Fibroblast of skin of back (primary cell): ENCODE results near the gene PINK1.
"Not testable (repeated sequence)": the region's sequence is repeated elsewhere in the genome, so short reads cannot be mapped to it uniquely, and the experiment has no call there.

ENCODE experiments used
- DNase-seq: peaks from one replicate; pipeline ENCODE4 v3.0.0-alpha.2; 2013

PINK1 gene

DNA sequence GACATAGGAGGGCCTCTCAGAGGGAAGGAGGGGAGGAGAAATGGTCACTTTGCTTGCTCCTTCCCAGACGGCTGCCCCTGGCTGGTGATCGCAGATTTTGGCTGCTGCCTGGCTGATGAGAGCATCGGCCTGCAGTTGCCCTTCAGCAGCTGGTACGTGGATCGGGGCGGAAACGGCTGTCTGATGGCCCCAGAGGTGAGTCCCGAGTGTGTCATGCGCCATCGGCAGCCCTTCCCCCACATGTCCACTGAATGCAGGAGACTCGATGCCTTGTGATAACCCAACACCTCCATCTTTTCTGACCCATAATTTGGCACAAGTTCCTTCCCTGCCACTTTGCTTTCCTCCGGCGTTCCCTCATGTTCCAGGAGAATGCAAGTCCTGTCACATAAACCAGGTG lies 15.2 kb downstream of the PINK1 start:
- DNase-seq = no peak

DNA sequence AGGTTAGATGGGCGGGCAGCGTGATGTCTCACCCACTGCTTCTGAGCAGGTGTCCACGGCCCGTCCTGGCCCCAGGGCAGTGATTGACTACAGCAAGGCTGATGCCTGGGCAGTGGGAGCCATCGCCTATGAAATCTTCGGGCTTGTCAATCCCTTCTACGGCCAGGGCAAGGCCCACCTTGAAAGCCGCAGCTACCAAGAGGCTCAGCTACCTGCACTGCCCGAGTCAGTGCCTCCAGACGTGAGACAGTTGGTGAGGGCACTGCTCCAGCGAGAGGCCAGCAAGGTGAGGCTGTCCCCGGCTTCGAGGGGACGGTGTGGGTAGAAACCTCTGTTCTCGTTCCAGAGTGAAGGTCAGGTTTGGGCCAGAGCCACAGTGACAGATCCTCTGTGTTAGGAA lies 15.7 kb downstream of the PINK1 start:
- DNase-seq = no peak

DNA sequence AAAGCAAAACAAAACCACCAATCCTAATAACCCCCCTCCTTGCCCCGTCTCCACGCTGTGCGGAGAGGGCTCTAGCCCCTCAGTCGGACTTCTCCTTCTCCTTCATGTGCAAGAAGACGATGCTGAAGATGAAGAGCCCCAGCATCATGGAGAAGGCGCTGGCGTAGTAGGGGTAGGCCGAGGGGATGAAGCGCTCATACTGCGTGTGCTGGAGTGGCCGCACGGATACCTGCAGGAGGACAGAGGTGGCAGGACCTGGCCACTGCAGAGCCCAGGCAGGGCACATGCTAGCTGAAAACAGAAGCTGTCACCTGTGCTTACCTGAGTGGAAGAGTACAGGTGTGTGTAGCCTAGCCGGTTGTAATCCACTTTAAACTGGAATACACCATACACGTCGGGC lies 19.0 kb downstream of the PINK1 start:
- DNase-seq = no peak

DNA sequence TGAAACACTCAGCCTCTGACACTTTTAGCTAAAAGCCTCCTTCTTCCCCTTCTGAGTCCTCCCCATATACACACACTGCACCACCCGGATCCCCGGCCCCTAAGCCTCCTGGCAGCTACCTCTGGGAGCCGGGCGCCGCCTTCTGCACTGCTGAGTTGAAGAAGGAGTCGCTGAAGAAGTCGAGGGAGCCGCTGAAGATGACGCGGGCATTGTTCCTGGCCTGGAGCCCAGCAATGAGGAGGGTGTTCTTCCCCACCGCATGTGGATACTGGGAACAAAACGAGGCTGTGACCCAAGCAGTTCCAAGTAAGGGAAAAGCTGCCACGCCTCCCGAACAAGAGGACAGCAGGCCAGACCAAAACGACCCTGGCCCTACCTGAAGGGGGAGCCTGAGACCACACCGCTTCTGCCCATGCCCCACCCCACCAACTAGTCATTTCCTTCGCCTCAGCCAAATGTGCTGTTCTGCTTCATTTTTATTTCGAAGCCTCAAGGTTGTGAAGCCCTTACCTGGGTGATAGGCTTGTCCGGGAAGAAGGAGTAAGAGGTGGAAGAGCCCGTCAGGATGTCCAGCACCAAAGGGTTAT lies 20.9 kb downstream of the PINK1 start:
- no peak for DNase-seq

DNA sequence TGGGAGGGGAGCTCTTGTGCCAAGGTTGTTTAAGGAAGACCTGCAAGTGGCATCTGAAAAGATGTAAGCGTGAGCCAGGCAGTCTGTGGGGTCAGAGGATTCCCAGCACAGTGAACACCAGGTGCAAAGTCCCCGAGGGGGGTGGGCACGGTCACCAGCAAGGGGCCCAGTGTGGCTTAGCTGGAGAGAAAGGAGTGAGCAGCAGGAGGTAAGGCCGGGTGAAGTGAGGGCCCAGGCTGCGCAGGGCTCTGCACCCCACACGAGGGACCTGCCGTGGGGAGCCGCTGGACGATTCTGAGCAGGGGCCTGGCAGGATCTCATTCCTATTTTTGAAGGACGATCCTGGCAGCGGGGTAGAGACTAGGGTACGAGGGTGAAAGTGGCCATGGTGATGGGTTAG lies 23.8 kb downstream of the PINK1 start:
- DNase-seq = no peak

DNA sequence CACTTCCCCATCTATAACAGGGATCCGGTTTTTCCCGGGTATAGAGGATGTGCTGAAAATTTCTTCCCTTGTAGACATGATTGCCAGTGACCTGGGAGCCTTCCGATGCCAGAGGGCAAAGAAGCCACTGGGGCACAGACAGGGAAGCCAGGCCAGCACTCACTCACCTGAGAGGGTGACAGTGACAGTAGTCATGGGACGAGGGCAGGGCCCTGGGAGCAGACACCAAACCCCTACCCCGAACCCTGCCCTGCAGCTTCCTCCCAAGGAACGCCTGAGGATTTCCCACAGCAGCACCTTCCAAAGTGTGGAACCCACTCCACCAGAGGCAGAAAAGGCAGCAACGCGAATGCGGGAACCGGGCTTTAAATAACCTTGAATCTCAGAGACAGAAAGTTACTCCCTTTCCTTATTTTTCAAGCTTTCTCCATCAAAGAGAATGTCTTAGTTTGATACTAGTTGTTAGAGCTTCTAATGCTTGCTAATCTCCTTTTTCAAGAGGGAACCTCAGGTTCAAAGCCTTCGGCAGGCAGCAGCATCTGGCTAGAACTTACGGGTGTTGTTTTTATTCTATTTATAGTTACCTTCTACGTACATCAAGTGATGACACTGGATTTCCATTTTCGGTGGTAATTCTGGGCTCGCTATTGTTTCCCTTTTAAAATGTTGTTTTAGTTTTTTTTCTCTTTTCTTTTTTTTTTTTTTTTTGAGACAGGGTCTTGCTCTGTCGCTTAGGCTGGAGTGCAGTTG lies 25.1 kb downstream of the PINK1 start:
- DNase-seq = no peak

DNA sequence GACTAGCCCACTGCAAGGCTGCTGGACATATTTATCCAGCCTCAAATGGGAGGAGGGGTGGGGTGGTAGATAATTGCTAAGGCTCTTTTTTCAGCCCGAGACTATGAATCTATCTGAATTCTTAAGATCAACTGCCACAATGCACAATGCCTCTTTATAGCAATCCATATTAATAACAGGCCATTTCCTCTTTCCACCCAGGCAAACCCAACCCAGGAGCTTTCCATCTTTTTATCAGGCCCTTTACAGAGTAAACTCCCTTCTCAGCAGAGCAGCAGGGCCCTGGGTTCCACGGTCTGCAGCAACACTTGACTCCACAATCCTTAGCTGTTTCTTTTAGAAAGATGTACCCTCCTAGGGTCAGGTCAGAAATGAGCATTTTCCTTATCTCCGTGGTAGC lies 27.1 kb downstream of the PINK1 start:
- no peak for DNase-seq

DNA sequence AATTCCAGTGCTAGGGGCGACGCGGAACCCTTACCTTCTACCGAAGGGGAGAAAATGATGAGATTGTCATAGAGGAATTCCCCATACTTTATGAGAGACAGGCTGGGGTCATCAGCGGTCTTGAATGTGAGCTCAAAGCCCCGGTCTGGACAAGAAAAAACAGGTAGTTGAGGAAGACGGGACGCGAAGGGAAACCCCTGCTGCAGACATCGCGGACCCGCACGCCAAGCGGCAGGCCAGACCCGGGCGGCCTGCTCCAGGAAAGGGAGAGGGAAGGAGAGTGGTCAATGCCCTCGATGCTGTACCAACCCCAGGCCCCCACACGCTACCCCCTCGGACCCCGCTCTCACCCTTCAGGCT lies 27.6 kb downstream of the PINK1 start:
- no peak for DNase-seq

DNA sequence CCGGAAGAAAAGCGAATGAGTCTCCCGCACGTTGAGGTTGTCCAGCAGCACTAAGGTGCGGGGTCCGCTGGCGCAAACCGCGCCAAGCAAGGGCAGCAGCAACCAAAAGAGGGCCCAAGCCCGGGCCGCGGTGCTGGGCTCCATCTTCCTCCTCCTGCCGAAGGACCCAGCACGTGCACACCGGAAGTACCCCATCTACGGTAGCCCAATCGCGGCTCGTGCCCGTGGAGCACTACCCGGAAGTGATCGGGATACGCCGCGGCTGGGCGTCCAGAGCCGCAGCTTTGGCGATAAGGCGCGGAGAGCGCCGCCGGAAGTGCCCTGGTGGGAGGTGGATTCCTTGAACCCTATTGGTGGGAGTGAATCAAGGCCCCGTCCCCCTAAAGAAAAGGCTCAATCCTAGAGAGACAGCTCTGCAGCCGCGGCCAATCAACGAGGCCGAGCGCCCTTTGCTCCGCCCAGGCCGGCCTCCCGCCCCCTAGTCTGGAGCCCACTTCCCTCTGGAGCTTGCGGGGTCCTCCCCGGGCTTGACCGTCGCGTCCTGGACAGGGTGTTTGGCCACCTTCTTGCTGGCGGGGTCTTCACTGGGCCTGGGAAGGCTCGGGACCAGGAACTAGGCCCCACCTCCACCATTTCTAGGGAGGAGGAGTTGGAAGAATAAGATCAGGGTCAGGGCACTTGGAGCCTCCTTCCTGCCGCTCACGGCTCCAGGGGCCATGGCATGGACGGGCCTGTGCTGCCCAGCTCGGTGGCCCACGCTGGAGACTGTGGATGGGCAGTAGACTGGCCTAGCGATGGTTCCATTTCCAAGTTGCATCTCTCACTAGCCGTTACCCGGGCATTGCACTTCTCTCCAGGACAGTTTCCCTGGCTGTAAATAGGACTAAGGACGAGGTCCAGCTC lies 28.2 kb downstream of the PINK1 start, which contains the start of gene DDOST:
DDOST (minus strand) TSS at position 163 of the 903 bp plus-strand sequence; CDS start at position 144, 19 bp downstream.
- DNase-seq = peak; percentile 99

DNA sequence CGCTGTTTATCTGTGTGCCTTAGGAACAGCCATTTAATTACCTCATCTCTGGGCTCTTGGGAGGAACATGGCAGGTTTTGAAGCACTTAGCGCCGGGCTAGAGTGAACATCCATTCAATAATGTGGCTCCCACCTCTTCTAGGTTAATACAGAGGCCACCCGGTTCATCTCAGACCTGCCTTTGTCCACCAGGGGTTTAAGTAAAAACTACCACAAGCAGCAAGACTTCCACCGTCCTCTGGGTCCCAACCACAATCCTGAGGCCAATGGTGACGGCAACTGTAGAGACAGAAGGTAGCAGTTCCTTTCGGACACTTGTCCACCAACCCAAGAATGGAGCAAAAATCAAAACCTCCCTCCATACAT lies 28.8 kb downstream of the PINK1 start:
- DNase-seq = no peak

DNA sequence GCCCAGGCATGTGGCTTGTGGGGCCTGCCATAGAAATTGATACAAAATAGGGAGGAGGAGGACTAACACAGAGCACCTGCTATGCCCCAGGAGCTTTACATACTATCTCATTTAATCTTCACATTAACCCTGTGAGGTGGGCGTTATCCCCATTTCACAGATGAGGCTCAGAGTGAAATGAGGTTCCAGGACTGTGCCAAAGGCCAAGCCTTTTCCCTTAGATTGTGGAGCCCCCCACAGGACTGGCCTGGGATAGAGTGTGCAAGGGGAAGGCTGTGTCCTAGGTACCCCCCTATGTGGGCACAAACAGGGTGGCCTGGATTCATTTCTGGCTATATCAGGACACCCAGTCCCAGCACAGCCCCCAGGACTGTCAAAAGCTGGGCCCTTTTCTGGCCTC lies 30.1 kb downstream of the PINK1 start:
- no peak for DNase-seq

DNA sequence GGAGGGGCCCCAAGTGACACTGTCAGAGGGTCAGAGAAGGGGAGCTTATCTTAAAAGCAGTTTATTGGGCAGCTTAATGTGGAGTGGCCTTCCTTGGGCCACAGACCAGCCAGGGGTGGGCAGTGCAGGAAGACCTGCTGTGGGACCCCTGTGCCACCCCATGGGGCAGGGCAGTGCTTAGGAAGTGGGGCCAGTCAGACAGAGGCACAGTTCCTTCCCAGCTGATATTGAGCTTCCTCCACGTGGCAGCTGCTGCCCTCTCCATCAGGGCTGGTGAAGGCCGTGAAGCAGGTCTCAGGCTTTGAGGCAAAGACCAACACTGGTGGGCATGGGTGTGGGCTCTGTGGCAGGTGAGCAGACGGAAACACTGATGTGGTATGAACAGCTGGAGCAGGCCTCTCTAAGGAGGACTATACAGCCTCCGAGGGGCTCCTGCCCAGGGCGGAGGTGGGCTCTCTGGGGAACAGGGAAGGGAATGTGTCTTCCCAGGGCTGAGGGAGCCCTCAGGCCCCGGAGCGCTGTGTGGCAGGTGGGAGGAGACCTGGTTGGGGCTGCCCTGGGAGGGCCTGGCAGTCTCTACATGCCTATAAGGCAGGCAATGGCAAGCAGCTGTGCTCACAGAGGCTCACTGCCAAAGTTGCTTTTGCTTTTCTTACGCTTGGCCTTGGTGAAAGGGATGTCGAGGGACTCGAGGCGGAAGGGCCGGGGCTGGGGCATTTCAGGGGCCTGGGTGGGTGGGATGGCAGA lies 30.9 kb downstream of the PINK1 start:
- no peak for DNase-seq

DNA sequence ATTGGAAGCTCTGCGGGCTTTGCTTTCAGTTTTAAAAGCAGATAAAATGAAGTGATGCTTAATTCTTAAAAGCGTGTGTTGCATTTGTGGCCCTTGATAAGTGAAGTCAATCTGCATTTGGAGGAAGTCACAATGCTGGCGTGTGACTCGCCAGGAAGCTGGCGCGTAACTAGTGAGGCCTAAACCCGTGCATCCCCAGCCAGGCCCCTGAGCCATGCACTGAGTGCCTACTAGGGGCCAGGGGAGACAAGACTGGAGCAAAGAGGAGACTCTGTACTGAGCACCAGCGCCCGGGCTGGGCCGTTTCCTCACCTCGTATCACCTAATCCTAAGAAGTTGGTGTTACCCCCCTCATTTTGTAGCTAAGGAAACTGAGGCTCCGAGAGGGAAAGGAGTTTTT lies 32.5 kb downstream of the PINK1 start:
- DNase-seq = no peak

DNA sequence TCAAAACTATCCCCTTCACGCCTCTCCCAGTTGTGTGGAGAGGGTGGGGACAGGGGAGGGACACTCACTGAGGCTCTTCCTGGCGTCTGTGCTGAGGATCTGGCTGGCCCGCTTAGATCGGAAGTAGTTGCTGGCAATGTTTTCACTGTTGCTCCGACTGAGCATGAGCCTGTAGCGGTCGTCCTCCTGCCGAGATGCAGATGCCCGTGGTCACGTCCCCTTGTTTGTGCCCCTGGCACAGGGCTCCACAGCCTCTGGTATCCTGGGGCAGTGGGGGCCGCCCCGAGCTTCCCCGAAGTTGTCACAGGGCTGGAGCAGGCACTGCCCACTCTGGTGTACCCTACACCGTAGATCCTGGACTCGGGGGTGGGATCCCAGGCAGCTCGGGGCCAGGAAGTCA lies 32.9 kb downstream of the PINK1 start:
- no peak for DNase-seq

DNA sequence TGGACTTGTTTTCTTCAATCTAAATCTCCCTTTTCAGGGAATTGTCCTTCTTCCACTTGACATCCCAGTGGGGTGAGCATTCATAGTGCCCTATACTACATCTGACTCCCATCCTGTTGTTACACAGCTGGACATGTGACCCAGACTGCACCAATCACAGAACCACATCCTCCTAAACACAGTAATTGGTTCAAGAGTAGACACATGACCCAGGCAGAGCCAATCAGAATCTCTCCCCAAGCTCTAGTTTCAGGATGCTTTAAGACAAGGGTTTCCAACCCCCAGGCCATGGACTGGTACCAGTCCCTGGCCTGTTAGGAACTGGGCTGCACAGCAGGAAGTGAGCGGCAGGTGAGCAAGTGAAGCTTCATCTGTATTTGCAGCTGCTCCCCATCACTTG lies 33.5 kb downstream of the PINK1 start:
- peak; percentile 38 for DNase-seq

DNA sequence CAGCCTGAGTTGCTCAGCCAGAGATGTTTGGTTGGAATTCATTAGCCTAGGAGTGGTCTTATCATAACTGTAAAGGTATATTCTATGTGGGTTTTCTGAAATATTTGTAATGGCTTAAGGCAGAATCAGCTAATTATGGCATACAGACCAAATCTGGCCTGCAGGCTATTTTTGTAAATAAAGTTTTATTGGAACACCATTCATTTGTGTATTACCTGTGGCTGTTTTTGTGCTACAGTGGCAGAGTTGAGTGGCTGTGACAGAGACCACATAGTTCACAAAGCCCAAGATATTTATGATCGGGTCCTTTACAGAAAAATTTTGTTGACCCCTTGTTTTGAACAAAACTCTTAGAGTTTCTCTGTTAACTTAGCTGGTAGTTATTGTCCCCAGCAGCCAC lies 35.3 kb downstream of the PINK1 start:
- no peak for DNase-seq

DNA sequence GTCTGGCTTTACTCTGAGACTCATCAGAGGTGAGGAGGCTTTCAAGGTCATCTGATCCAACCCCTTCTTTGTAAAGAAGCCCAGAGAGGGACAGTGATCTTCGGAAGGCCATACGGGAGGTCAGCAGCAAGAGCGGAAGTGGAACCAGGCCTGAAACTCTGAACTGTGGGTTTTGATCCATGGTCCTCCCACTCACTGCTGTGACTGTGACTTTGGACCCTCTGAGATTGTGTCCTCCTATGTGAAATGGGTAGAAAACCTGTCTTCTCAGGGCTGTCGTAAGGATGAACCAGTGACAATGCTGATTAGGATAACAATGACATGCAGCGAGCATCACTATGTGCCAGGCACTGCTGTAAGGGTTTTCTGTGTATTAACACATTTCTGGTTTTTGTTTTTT lies 37.7 kb downstream of the PINK1 start:
- DNase-seq = no peak

DNA sequence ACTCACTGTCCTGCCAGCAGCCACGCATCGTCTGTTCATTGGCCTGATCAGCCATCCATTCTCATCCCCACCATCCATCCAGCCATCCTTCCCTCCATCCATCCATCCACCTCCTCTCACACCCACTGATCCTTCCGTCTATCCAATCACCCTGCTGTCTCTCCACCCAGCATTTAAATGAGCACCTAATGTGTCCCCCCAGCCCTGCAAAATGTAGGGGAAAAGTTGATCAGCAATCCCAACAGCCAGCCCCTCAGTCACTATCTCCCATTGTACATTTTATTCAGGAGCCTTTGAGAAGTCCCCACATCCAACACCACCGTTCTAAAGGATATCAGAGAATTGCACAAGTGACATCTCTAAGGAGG lies 39.0 kb downstream of the PINK1 start:
- DNase-seq = no peak

DNA sequence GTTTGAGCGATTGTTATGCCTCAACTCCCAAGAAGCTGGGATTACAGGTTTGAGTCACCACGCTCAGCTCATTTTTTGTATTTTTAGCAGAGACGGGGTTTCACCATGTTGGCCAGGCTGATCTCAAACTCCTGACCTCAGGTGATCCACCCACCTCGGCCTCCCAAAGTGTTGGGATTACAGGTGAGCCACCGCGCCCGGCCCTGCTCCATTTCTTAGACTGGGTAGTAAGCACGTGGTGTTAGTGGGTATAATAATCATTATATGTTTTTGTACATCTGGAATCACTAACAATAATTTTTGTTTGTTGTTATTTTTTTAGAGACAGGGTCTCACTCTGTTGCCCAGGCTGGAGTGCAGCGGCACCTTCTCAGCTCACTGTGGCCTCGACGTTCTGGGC lies 40.4 kb downstream of the PINK1 start:
- DNase-seq = not testable (repeated sequence)

DNA sequence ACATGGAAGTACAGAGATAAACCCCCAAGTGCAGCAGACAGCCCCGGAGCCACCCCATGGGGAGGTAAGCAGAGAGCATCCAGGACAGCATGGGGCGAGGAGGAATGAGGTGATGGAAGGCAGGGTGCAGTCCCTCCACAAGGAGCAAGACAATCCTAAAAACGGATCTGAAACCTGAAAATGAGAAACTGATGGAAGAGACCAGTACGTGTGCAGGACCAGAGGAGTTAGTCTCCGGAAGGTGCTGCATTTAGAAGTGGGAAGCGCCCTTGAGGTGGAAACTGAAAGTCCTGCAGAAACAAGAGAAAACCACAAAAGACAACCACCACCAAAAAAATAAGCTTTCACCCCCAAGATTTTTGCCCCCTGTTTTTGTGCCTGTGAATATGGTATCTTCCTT lies 45.3 kb downstream of the PINK1 start:
- DNase-seq = no peak

DNA sequence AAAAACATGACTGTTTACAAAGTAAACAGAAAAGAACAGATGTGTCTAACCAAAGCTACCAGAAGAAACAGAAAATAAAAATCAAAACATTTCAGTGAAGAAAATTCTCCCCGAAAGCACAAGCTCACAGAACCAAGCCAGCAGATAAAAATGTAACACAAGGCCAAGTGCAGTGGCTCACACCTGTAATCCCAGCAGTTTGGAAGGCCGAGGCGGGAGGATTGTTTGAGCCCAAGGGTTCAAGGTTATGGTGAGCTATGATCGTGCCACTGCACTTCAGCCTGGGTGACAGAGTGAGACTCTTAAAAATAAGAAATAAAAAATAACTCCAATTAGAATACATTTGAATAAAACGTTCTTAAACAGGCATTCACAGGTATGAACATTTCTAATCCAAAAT lies 47.0 kb downstream of the PINK1 start:
- no peak for DNase-seq

DNA sequence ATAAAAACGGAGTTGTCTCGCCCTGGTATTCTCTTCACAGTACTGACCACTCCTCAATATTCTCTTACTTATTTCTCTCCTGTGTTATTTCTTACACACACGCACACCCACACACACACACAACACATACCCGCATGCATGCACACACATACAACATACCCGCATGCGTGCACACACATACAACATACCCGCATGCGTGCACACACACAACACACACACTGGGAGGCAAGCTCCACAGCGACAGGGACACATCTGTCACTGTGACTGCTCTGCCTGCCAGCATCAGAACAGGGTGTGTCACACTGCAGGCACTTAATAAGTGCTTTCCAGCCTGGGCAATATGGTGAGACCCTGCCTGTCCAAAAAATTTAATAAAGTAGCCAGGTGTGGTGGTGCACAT lies 48.7 kb downstream of the PINK1 start:
- DNase-seq = no peak
